T-helper 1 cell (primary cell): ENCODE measurements around the gene SNUPN.
"Not testable (repeated sequence)": the region's sequence is repeated elsewhere in the genome, so short reads cannot be mapped to it uniquely, and the experiment has no call there.

Source experiments
- DNase-seq, 5 donors: peaks; one replicate each; pipeline ENCODE4 v3.0.0-alpha.2; 2012 to 2020

SNUPN gene

DNA sequence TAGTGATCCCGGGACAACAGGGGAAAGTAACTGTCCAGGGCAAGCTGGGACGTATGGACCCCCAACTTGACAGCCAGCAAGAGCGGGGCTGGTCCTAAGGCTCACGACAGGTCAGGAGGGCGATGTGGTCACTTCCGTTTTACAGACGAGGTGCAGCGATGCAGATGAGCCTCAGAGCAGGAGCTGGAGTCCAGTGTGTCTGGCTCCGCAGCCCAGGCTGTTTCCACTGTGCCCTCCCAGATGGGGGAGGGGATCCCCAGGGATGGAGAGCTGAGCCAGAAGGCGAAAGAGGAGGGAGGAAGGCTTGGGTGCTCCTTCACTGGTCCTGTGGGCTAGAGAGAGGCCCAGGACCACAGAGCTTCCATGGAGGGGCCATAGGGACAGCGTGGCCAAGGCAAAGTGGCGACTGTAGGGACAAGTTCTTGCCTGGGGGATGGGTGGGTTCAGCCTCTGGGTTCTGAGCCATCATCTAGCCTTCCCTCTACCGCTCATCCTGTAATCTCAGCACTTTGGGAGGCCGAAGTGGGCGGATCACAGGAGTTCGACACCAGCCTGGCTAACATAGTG, 27.9 kb upstream of the SNUPN start:
- no peak for DNase-seq

DNA sequence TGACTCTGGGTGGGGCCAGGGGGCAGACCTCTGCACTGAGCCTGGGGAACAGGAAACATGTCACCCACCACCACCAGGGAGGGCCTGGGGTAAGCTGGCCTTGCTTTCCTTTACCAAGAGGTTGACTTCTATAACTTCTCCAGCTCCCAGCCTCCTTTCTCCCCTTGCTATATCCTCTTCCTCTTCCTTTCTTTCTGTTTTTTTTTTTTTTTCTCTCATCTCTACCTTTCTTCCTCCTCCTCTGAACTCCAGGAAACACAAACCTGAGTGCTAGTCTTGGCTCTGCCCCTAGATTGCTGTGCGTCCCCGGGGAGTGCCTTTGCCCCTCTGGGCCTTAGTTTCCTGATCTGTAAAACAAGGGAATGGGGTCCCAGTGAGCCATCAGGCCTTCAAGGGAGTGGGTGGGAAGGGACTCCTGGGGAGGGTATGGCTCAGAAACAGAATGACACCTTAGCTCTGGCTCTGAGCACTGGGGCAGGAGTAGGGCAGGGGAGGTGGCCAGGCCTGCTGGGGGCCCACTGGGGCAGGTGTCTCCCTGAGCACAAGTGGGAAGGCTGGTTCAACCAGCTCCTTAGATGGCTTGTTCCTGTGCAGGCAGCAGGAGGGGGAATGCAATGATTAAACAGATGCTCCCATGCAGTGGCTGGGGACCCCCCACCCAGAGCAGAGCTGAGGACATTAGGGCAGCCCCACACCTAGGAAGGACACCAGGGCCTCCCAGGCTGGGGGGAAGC, 26.5 kb upstream of the SNUPN start:
- DNase-seq, result no peak

DNA sequence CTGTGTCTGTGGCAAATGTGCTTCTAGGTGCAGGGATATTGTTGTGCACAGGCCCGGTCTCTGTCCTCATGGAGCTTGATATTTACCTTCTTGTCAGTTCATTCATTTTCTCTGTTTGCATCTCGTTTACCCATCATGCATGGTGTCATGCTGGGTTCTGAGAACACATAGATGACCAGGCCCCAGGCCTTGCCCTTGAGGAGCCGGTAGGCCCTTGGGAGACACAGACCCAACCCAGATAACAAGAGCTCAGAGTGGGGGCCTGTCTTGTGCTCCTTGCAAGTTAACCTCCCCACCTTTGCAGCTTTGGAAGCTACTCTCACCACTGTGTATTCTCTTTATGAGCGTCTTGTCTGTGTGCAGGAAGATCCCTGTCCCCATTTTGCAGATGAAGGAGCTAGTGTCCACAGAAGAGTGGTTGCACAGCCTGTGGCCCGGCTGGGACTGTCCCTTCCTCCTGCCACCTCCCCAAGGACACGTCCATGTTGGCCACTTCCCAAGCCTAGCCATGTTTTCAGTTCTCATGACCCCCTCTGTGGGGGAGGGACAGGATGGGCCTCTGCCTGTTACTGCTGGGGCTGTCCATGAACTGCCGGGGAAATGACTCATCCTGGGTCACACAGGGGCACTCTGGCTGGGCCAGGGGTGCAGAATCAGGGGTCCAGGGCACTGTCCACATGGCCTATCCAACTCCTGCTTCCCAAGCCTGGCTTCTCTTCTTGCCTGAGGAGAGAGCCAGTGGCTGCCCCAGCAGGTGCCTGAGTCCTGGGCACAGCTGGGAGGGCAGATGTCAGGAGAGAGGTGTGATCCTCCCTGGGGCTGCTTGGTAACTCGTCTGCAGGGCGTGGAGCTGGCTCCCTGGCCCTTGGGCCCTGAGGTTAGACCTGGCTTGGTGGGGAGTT, 25.6 kb upstream of the SNUPN start:
- no peak for DNase-seq

DNA sequence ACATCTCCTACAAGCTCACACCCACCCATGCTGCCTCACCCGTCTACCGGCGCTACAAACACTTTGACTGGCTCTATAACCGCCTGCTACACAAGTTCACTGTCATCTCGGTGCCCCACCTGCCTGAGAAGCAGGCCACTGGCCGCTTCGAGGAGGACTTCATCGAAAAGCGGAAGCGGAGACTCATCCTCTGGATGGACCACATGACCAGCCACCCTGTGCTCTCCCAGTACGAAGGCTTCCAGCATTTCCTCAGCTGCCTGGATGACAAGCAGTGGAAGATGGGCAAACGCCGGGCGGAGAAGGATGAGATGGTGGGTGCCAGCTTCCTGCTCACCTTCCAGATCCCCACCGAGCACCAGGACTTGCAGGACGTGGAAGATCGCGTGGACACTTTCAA, 24.3 kb upstream of the SNUPN start:
- no peak for DNase-seq

DNA sequence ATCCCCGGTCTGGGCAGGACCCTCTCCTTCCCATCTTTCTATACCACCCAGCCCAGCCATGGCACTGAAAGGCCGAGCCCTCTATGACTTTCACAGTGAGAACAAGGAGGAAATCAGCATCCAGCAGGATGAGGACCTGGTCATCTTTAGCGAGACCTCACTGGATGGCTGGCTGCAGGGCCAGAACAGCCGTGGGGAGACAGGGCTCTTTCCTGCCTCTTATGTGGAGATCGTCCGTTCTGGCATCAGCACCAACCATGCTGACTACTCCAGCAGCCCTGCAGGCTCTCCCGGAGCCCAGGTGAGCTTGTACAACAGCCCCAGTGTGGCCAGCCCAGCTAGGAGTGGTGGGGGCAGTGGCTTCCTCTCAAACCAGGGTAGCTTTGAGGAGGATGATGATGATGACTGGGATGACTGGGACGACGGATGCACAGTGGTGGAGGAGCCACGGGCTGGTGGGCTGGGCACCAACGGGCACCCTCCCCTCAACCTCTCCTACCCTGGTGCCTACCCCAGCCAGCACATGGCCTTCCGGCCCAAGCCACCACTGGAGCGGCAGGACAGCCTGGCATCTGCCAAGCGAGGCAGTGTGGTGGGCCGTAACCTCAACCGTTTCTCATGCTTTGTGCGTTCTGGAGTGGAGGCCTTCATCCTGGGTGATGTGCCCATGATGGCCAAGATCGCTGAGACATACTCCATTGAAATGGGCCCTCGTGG, 23.7 kb upstream of the SNUPN start:
- DNase-seq, result no peak

DNA sequence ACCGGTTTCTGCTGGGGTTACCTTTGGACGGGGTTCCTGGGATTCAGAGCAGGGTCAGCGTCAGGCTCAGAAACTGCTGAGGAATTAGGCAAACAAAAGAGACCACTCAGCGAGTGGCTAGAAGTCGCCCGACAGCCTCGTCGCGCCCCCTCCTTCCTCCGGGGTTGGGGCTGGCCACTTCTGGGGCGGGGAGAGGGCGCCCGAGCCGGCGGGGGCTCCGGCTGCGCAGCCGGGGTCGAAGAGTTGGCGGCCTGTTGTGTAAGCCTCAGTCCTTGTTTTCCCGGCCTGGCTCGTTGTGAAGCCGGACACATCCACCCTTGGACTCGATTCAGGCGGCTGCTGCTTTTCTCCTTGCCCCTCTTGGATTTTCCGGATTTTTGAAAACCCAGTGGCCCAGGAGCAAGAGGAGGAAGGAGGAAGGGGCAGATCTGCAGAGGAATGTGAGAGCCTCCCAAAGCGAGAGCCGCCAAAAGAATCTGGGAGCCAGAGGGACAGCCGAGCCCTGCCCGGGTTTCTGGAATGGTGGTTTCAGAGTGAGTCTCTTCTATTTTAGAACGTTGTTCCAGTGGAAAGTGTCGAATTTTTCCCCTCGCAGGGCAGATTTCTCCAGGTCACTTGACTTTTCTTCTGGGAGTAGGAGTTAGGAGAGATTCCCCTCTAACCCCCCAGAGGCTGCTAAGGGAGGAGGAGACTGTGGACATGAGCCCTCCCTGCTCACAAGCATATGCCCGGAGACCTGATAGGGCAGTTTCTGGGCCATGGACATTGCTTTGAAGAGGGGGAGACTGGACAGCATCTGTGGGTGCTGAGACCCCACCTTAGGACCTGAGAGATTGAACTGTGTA, 22.9 kb upstream of the SNUPN start:
- DNase-seq, result no peak

DNA sequence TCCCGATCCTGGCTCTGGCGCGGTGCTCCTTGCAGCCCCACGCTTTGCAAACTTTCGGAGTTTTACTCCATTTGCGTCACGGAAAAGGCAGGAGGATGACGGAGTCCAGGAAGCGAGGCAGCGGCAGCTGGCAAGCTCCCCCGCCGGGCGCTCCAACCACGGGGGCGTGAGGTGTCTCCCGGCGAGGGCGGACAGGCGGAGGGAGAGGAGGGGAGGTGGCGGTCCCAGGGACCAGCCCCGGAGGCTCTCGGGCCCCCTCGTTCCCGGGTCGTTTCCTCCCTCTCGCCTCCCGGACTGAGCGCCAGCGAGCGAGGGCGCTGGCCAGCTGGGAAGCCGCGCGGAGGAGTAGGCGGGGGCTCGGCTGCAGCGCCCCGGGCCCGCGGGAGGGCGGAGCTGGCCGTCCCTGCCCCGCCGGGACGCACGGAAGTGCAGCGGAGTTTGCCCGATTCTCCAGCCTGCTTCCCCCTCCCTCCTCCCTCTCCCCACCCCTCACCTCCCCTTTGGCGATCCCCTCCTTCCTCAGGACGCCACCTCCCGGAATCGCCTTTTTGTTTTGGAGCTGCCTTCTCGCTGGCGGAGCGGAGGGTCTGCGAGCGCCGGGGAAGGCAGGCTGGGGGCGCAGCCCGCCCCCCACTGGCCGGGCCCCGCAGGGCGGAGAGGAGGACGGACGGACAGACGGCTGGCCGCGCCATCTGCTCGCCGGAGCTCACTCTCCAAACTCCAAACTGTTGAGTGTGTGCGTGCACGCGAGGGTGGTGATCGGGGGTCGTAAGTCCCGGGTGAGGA, 22.0 kb upstream of the SNUPN start, which contains the start of gene SNX33:
Gene SNX33, plus strand, starts transcription at position 543 of the 786 bp plus-strand sequence. CDS start 1,191 bp downstream, outside the sequence.
- peak; percentile 27 to 48 (median 35) for DNase-seq

DNA sequence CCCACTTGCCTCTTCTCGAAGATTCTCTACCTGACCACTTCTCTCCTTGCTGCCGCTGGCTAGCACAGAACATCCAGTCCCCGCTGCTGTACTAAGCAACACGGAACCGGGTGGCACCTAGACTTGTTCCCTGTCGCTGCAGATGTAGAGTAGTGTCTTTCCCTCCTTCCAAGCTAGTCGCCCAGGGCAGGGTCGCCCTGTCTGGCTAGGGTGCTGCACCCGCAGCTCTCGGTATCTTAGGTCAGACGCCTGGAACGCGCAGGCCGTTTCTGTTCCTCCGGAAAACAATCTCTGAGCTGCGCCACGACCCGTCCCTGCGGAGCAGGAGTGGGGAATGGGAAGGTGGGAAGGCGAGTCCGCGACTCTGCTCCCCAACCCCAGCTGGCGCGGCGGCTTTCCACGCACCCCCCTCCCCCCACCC, 21.4 kb upstream of the SNUPN start:
- no peak for DNase-seq

DNA sequence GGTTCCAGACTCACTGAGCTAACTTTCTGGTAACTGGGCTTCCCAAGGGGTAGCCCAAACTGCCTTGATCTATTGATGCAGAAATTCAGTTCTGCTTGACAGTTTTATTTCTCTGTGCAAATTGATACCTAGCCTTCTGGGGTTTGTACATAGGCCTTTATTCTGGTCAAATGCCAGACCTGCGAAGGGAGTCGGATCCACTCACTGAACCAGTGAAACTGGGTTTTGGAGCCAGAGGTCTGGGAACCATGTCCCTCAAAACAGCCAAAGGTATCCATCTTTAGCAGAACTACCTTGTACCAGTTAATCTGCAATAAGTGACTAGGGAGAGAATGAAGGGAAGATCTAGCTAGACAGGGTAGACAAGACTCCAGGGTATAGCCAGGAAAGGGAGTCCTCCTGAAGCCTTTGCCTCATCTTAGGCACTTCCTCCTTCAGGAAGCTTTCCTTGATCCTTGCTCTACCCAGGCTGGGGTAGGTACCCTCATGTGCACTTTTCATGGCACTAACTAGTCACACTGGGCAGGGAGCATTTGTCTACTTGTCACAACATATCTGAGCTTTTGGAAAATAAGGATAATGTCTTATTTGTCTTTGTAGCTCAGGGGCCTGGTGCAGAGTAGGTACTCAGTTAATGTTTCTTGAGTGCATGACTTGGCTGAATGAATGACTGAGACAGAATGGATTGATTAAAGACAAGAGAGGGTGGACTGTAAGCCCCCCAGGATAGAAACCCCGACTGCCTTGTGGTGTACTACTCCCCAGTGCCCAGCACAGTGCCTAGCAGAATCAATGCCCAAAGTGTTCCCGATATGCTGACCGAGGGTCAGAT, 20.8 kb upstream of the SNUPN start:
- DNase-seq, result no peak

DNA sequence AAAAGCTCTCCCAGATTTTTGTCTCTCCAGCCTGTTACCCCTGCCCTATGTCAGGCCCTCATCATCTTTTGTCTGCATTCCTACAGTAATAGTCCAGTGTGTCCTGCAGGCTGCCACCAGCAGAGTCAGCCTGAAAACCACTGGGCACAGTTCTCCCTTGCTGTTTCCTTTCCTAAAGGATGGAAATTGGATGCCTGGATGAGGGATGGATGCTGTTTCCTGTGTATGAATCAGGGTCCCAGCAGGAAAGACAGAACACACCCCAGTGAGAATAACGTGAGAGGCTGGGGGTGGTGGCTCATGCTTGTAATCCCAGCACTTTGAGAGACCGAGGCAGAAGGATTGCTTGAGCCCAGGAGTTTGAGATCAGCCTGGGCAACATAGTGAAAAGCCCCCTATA, 18.9 kb upstream of the SNUPN start:
- no peak for DNase-seq

DNA sequence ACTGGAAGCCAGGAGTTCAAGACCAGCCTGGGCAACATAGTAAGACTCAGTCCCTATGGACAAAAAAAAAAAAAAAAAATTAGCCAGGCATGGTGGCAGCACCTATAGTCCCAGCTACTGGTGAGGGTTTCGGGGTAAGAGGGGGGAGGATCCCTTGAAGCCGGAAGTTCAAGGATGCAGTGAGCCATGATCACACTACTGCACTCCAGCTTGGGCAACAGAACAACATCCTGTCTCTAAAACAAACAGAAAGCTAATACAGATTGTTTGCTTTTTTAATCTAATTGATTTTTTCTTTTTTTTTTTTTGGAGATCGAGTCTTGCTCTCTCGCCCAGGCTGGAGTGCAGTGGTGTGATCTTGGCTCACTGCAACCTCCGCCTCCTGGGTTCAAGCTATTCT, 16.1 kb upstream of the SNUPN start:
- DNase-seq, result no peak

DNA sequence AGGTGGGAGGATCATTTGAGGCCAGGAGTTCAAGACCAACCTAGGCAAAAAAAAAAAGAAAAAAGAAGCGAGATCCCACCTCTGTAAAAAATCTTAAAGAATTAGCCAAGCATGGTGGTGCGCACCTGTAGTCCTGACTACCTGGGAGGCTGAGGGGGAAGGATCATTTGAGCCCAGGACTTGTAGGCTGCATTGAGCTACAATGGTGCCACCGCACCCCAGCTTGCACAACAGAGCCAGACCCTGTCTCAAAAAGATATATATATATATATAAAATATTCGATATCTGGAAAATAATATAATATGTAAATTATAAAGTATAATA, 15.6 kb upstream of the SNUPN start:
- DNase-seq, result no peak

DNA sequence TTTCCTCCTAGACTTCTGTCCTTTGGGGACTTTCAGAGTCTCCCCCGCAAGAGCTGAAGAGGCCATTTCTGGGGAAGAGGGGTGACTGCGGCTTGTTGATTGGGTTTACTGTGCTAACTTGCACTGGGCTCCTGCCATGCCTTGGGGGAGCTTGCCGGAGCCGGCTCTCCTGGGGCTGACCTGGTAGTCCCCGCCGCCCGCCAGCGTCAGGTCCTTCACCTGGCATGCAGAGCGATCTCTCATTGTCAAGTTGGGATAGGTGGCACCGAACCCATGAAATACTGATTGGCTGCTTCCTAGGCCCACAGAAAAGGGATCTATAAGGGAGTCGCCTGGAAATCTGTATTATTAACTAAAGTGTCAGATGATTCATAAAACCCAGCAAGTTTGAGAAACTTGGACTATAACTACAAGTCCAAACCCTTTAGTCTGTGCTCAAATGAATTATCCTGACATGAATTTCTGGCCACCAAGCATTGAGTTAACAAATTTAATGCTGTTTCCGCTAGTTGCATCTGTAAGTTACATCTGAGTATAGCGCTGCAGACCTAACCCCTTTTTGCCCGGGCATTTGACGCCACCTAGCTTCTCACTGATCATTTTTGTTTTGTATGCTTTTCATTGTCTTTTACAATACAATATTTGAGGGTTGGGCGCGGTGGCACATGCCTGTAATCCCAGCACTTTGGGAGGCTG, 15.1 kb upstream of the SNUPN start:
- peak in 4 of 5 donors; percentile 30 to 78 (median 46) for DNase-seq

DNA sequence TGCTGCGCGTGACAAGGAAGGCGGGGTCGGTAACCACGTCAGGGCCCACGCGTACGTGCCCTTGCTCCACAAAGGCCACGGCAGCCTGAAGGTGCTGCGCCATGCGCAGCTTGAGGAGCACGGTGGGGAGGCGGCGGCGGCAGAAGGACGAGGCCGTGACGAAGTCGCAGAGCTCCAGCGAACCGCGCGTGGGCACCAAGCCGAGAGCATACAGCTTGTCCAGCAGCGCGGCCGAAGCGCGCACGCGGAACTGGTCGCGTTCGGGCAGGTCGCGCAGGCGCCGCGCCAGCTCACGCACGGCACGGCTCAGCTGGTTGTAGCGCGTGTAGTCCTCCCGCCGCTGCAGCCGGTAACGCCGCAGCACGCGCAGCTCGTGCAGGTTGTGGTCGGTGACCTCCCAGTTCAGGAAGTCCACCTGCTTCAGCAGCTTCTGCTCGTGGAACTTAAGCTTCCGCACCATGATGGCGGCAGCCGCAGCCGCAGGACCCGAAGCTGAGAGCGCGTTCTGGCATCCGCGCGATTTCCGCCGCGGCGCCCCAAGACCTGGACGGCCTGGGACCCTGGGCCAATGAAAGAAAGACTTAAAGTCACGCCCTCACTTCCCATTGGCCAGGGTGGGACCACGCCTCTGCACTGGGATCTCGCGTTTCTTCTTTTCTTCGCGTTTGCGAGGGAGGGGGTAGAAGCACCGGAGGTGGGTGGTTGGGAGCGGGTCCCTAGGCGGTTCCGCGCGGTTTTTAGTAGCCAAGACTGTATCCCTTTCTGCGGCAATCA, 14.4 kb upstream of the SNUPN start, which contains the start of gene IMP3:
Gene IMP3, minus strand, starts transcription at position 516 of the 774 bp plus-strand sequence. Its CDS starts 56 bp downstream, at position 460.
- DNase-seq, result peak; percentile 83 to 97 (median 90)

DNA sequence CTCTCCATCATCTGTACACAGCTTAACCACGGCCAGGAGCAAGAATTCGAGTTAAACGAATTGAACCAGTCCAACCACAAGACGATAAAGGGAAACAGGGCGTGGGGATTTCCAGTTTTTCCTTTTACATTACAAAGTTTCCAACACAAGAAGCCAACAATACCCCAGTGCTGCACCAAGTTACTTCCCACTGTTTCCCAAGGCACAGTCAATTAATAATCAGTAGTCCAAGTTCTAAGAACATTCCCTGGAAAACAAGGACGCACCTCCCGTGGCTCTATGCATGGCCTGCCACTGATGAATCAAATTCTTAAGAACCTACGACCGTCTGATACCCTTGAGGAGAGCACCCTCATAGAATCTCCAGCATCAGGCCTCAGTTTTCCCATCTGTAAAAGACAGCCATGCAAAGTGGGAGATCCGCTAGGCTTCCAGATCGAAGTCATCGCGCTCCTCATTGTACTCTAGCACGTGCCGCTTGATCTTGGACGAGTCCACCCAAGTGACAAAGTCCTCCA, 13.7 kb upstream of the SNUPN start:
- no peak for DNase-seq

DNA sequence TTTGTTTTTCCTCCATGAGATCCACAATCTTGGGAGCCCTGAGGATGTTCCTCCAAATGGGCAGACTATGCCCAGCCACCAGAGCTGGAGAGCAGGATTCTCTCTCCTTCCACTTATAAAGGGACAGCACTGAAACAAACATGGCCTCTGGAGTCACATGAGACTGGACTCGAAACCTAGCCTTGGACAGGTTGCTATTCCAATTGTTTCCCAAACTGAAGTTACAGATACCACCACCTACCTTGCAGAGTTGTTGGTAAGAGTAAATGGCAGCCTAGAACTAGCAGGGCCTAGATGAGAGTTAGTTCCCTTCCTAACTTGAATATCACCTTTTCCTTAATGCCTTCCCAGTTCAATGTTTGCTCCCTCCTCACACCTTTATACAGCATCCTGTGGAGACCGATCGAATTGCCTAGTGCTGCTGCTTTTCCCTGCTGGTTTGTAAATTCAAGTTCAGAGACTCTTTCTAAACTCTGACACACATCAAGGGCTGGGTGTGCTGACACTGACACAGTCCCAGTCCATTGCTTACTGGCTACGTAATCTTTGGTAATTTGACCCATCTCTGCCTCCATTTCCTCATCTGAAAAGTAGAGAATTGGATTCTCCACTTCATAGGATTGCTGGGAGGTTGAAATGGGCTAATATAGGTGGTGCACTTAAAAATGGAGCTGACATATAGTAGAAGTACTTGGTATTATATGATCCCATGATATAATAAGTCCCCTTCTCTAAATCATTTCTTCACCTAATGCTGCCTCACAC, 11.9 kb upstream of the SNUPN start:
- no peak for DNase-seq

DNA sequence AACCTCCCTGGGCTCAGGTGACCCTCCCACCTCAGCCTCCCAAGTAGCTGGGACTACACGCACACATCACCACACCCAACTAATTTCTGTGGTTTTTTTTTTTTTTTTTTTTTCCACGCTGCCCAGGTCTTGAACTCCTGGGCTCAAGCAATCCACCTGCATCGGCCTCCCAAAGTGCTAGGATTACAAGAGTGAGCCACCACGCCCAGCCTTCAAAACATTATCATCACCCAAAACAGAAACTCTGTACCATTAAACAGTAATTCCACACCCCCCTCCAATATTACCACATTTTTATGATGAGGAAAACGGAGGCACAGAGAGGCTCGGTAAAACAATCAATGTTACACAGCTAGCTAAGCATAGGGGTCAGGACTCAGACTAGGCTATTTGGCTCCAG, 10.5 kb upstream of the SNUPN start:
- DNase-seq, result no peak

DNA sequence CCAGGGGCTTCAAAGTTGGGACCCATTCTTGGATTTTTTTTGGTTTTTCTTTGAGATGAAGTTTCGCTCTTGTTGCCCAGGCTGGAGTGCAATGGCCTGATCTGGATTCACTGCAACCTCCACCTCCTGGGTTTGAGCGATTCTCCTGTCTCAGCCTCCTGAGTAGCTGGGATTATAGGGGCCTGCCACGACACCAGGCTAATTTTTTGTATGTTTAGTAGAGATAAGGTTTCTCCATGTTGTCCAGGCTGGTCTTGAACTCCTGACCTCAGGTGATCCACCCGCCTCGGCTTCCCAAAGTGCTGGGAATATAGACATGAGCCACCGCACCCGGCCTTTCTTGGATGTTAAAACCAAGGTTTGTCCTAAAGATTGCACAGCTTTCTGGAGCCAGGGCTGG, 8.4 kb upstream of the SNUPN start:
- DNase-seq, result not testable (repeated sequence)
